ENCODE data around the gene ZCCHC13.
"Not testable (repeated sequence)": the region's sequence is repeated elsewhere in the genome, so short reads cannot be mapped to it uniquely, and the experiment has no call there.

DNA sequence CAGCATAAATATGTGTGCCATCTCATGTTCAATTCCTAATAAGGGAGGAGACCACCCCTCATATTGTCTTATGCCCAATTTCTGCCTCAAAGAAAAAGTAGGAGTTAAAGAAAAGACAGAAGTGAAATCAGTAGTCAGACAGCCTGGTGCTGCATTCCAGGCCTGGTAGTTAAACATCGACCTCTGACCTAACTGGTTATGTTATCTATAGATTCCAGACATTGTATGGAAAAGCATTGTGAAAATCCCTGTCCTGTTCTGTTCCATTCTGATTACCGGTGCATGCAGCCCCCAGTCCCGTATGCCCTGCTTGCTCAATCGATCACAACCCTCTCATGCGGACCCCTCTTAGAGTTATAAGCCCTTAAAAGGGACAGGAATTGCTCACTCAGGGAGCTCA is 38.2 kb downstream of the ZCCHC13 start:
- TF ChIP-seq, protein P1, sequence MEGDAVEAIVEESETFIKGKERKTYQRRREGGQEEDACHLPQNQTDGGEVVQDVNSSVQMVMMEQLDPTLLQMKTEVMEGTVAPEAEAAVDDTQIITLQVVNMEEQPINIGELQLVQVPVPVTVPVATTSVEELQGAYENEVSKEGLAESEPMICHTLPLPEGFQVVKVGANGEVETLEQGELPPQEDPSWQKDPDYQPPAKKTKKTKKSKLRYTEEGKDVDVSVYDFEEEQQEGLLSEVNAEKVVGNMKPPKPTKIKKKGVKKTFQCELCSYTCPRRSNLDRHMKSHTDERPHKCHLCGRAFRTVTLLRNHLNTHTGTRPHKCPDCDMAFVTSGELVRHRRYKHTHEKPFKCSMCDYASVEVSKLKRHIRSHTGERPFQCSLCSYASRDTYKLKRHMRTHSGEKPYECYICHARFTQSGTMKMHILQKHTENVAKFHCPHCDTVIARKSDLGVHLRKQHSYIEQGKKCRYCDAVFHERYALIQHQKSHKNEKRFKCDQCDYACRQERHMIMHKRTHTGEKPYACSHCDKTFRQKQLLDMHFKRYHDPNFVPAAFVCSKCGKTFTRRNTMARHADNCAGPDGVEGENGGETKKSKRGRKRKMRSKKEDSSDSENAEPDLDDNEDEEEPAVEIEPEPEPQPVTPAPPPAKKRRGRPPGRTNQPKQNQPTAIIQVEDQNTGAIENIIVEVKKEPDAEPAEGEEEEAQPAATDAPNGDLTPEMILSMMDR (IDR thresholded peaks at IDR 0.05): not testable (repeated sequence)
- TF ChIP-seq POLR2A (IDR thresholded peaks at IDR 0.05): not testable (repeated sequence)
